Cardiac muscle cell (in vitro differentiated cells and primary cell): ENCODE data around the gene OPHN1. TPM values are rescaled to one million over a fixed set of nuclear protein-coding genes. Genes with fewer than 3 reads are reported as not detected.
A peak's percentile ranks its signal among the peaks of the same experiment; 100 is the strongest.

ENCODE experiments used
- DNase-seq, 2 donors: peaks; one replicate each; pipeline versions ENCODE4 v3.0.0 to v3.0.0-alpha.2; 2010 to 2017; ENCODE audit warnings: low read depth in 1 of 2, low spot score in 1 of 2
- H3K27ac ChIP-seq: fragments of 200-600 bp; sonication (generic); 2 replicates; pipeline ENCODE4 v1.5.1; 2016
- H3K27me3 ChIP-seq: fragments of 200-600 bp; sonication (generic); 2 replicates; pipeline ENCODE4 v1.6.0; 2016; ENCODE audit warnings: control low read depth
- H3K36me3 ChIP-seq: fragments of 200-600 bp; sonication (generic); 2 replicates; pipeline ENCODE4 v1.5.1; 2016; ENCODE audit warnings: control low read depth
- H3K4me1 ChIP-seq: fragments of 200-600 bp; sonication (generic); 2 replicates; pipeline ENCODE4 v1.8.1; 2017; ENCODE audit warnings: low read depth, mild to moderate bottlenecking, mixed run types
- H3K4me3 ChIP-seq: fragments of 200-600 bp; sonication (generic); 2 replicates; pipeline ENCODE4 v1.5.1; 2016; ENCODE audit warnings: mild to moderate bottlenecking
- H3K9me3 ChIP-seq: fragments of 200-600 bp; sonication (generic); 2 replicates; pipeline ENCODE4 v1.5.1; 2017; ENCODE audit warnings: low read depth, mild to moderate bottlenecking, control low read depth
- polyA plus RNA-seq: library from polyadenylated mRNA; unstranded; fragments of >200 nt; fragmentation: Nextera tagmentation; extraction: Ambion mirVana; gene quantifications from 2 replicates; pipeline ENCODE4 v1.2.1, GENCODE V29; 2016
- total RNA-seq: library from RNA; depleted of rRNA; stranded (reverse); fragments of >200 nt; gene quantifications from 2 replicates; pipeline ENCODE4 v1.2.3, GENCODE V29; 2016
- TF ChIP-seq, protein P1 (sequence below): IDR thresholded peaks from 2 replicates; pipeline ENCODE4 v1.5.1; 2012; ENCODE audit warnings: low read depth, mild to moderate bottlenecking, low read length

The OPHN1 gene
- total and polyA plus RNA-seq, 2 experiments from 2014 or later: 2.4 to 4.7 TPM

DNA sequence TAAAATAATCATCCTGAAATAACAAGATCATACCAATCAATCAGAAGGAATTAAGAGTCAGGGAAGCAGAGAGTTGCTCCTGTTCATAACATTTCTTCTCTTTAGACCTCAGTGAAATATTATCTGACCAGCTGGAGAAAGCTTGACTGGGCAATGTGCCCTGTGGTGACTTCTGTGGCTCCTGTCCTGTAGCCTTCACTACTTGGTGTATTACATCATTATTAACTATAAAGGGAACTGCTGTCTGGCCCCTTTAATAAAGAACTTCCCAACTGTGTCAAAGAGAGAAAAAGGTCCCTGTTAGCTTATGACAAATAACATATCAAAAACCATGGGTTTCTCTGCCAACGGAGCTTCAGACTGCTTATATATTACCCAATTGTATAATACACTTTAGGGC is 18.0 kb downstream of the OPHN1 start:
- H3K27ac ChIP-seq: no peak overlapping the region
- no peaks in the 10 kb centered on the region for H3K4me1 ChIP-seq
- H3K4me3 ChIP-seq: no peak overlapping the region
- H3K9me3 ChIP-seq: no peaks in the 10 kb centered on the region
- H3K36me3 ChIP-seq: no peaks in the 10 kb centered on the region
- TF ChIP-seq, protein P1, sequence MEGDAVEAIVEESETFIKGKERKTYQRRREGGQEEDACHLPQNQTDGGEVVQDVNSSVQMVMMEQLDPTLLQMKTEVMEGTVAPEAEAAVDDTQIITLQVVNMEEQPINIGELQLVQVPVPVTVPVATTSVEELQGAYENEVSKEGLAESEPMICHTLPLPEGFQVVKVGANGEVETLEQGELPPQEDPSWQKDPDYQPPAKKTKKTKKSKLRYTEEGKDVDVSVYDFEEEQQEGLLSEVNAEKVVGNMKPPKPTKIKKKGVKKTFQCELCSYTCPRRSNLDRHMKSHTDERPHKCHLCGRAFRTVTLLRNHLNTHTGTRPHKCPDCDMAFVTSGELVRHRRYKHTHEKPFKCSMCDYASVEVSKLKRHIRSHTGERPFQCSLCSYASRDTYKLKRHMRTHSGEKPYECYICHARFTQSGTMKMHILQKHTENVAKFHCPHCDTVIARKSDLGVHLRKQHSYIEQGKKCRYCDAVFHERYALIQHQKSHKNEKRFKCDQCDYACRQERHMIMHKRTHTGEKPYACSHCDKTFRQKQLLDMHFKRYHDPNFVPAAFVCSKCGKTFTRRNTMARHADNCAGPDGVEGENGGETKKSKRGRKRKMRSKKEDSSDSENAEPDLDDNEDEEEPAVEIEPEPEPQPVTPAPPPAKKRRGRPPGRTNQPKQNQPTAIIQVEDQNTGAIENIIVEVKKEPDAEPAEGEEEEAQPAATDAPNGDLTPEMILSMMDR: no peak
- DNase-seq: peak in 1 of 2 donors; percentile 72
- H3K27me3 ChIP-seq: no peaks in the 10 kb centered on the region

DNA sequence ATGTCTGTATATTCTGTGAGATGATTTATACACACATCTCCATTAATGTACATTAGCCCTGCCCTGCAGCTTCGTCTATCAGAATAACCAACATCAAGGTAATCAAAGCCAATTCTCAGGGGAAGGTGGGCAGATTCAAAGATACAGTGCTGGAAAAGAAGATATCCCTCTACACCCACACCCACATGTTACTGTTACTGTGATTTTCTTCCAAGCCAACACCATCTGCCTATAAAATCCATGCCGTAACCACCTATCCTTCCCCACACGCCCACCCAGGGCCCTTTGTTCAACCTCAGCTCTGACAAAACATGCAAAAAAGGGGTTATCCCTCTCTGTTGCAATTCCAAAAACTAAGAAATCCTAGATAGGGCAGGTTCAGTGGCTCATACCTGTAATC is 20.0 kb downstream of the OPHN1 start:
- H3K27me3 ChIP-seq: no peaks in the 10 kb centered on the region
- DNase-seq: no peak
- TF ChIP-seq, protein P1: no peak

DNA sequence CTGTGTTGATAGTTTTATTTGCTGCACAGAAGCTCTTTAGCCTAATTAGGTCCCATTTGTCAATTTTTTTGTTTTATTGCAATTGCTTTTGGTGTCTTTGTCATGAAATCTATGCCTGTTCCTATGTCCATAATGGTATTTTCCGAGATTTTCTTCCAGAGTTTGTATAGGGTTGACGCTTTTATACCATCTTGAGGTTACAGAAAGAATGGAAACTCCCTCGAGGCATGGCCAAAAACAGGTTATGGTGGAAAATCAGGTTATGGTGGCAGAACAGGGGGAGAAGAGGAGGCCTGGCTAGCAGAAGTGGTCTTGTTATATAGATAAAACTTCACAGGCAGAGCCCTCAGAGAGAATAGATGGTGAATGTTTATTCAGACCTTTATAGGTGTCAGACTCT is 21.6 kb downstream of the OPHN1 start:
- no peaks in the 10 kb centered on the region for H3K4me1 ChIP-seq
- no peaks in the 10 kb centered on the region for H3K27me3 ChIP-seq
- H3K36me3 ChIP-seq: no peaks in the 10 kb centered on the region
- DNase-seq: no peak
- no peak overlapping the region for H3K4me3 ChIP-seq
- H3K27ac ChIP-seq: no peak overlapping the region
- TF ChIP-seq, protein P1: no peak
- H3K9me3 ChIP-seq: no peaks in the 10 kb centered on the region

More for the DNA sequence above, 20.0 kb downstream of the OPHN1 start:
- Histone ChIP-seq H3K36me3 (no peaks in the 10 kb centered on the region), H3K4me3 (no peak overlapping the region), H3K27ac (no peak overlapping the region), H3K9me3 (no peaks in the 10 kb centered on the region), H3K4me1 (no peaks in the 10 kb centered on the region)

DNA sequence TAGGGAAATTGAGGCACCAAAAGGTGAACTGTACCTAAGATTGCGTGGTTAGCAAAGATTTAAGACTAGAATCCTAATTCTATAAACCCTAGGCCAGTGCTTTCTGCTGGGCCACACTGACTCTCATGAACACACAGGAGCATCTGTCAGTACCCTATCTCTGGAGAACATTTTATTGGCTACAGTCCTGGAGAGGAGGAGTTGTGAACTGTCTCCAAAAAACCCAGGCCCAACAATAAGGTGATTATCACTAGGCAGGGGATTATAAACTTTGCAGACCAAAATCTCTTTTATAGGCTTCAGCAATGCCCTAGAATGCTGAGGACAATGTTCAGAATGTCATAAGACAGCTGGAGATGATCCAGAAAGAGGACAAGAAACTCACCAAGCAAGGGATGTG is 24.1 kb downstream of the OPHN1 start:
- no peaks in the 10 kb centered on the region for H3K36me3 ChIP-seq
- TF ChIP-seq, protein P1: no peak
- H3K27ac ChIP-seq: no peak overlapping the region
- no peaks in the 10 kb centered on the region for H3K9me3 ChIP-seq
- no peaks in the 10 kb centered on the region for H3K27me3 ChIP-seq
- H3K4me3 ChIP-seq: no peak overlapping the region
- no peak for DNase-seq
- H3K4me1 ChIP-seq: no peaks in the 10 kb centered on the region

DNA sequence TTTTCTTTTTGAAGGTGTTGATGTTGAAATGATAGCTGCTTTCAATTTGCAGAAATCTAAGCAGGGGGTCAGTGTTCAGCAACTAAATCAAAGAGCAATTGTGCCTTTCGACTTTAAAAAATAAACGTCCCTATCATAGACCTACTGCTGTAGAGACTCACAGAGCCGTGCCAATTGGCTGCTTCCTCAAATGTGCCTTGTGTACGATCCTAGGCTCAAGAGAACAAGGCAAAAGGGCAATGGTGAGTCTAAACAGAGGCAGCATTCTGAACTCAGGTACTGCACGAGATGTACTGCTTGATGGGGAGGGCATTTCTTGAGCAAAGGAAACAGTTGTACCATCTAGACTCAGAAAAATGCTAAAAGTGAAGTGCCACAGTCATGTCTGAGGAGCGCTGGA is 29.8 kb downstream of the OPHN1 start:
- Histone ChIP-seq H3K4me3 (no peak overlapping the region), H3K9me3 (no peaks in the 10 kb centered on the region), H3K4me1 (no peaks in the 10 kb centered on the region), H3K36me3 (no peaks in the 10 kb centered on the region), H3K27ac (no peak overlapping the region), H3K27me3 (no peaks in the 10 kb centered on the region)
- TF ChIP-seq, protein P1: no peak
- DNase-seq: no peak

DNA sequence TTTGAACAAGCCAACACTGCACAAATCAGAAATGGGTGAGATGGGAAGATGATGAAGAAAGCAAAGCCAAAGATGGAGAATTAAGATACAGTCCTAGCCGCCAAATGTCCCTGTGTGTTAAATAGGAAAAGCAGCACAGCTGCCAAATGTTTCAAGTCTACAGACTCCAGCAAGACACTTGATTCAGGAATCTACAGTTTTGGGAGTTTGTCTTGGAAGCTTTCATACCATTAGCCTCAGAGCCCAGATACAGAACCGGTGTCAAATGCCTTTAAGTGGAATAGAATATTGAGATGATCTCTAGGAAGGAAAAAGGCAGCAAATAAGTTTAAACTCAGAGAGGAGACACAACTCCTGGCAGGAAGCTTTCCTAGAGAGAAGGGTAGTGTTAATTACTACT is 30.3 kb downstream of the OPHN1 start:
- DNase-seq: no peak
- no peaks in the 10 kb centered on the region for H3K36me3 ChIP-seq
- H3K4me1 ChIP-seq: no peaks in the 10 kb centered on the region
- no peaks in the 10 kb centered on the region for H3K9me3 ChIP-seq
- TF ChIP-seq, protein P1: no peak
- no peaks in the 10 kb centered on the region for H3K27me3 ChIP-seq
- H3K27ac ChIP-seq: no peak overlapping the region
- no peak overlapping the region for H3K4me3 ChIP-seq
